Mesendoderm (in vitro differentiated cells): ENCODE measurements around the gene RTN4.
"Not testable (repeated sequence)": the region's sequence is repeated elsewhere in the genome, so short reads cannot be mapped to it uniquely, and the experiment has no call there.

Source experiments
- DNase-seq: peaks from one replicate; pipeline ENCODE4 v3.0.0; 2013
- H2AK5ac ChIP-seq: 2 replicates; pipeline ENCODE4 v1.6.1; 2013; ENCODE audit warnings: low read length, inconsistent platforms
- H2BK120ac ChIP-seq: 2 replicates; pipeline ENCODE4 v1.6.1; 2013; ENCODE audit warnings: low read depth, mild to moderate bottlenecking, low read length, moderate library complexity, mixed read lengths
- H2BK15ac ChIP-seq: replicated peaks from 2 replicates; pipeline ENCODE4 v1.6.1; 2013; ENCODE audit warnings: low read depth, mild to moderate bottlenecking, moderate library complexity
- H2BK5ac ChIP-seq: 2 replicates; pipeline ENCODE4 v1.6.1; 2013; ENCODE audit warnings: low read length, inconsistent platforms
- H3K18ac ChIP-seq: 2 replicates; pipeline ENCODE4 v1.6.1; 2013; ENCODE audit warnings: mild to moderate bottlenecking, low read length, mixed read lengths
- H3K23ac ChIP-seq: one replicate; pipeline ENCODE4 v1.6.1; 2013; ENCODE audit warnings: low read length
- H3K27ac ChIP-seq: 2 replicates; pipeline ENCODE4 v1.5.1; 2013; ENCODE audit warnings: low read depth, mild to moderate bottlenecking, inconsistent platforms, low read length, moderate library complexity
- H3K27me3 ChIP-seq: 2 replicates; pipeline ENCODE4 v1.6.1; 2013; ENCODE audit warnings: low read length, control low read depth, mild to moderate bottlenecking, inconsistent platforms; ENCODE audit not compliant: insufficient read depth, poor library complexity
- H3K36me3 ChIP-seq: 2 replicates; pipeline ENCODE4 v1.6.1; 2013; ENCODE audit warnings: low read length, inconsistent platforms; ENCODE audit not compliant: control insufficient read depth, insufficient read depth
- H3K4ac ChIP-seq: one replicate; pipeline ENCODE4 v1.6.1; 2013; ENCODE audit warnings: low read depth, mild to moderate bottlenecking, low read length, moderate library complexity
- H3K4me1 ChIP-seq: 2 replicates; pipeline ENCODE4 v1.6.1; 2013; ENCODE audit warnings: low read depth, low read length, inconsistent platforms; ENCODE audit not compliant: control insufficient read depth
- H3K4me2 ChIP-seq: 2 replicates; pipeline ENCODE4 v1.6.1; 2013; ENCODE audit warnings: low read length
- H3K4me3 ChIP-seq: 2 replicates; pipeline ENCODE4 v1.5.1; 2013; ENCODE audit warnings: mild to moderate bottlenecking, low read length
- H3K56ac ChIP-seq: one replicate; pipeline ENCODE4 v1.6.1; 2013; ENCODE audit warnings: low read length
- H3K79me1 ChIP-seq: 2 replicates; pipeline ENCODE4 v1.6.1; 2013; ENCODE audit warnings: low read length, inconsistent platforms
- H3K79me2 ChIP-seq: 2 replicates; pipeline ENCODE4 v1.6.1; 2013; ENCODE audit warnings: mild to moderate bottlenecking, low read length; ENCODE audit not compliant: control insufficient read depth, insufficient read depth
- H3K9ac ChIP-seq: 2 replicates; pipeline ENCODE4 v1.6.1; 2013; ENCODE audit warnings: low read length, inconsistent platforms
- H4K5ac ChIP-seq: one replicate; pipeline ENCODE4 v1.6.1; 2013; ENCODE audit warnings: low read length
- H4K8ac ChIP-seq: one replicate; pipeline ENCODE4 v1.6.1; 2013; ENCODE audit warnings: low read depth, mild to moderate bottlenecking, control low read depth, low read length, moderate library complexity
- WGBS: extraction: QIAGEN DNeasy Blood & Tissue Kit; methylation state at CpG from one replicate; pipeline ENCODE4 v1.1.7; 2013; ENCODE audit warnings: low lambda C conversion rate, missing lambda C conversion rate; ENCODE audit not compliant: insufficient coverage; ENCODE audit errors: extremely low coverage; 5-methylcytosine and 5-hydroxymethylcytosine counted together

Gene RTN4

GRCh38 chr2:55078956-55079355 is 28.7 kb upstream of the RTN4 start:
- H2BK120ac ChIP-seq, result no peak overlapping the region
- H4K5ac ChIP-seq, result no peak overlapping the region
- H3K4me1 ChIP-seq, result no peaks in the 10 kb centered on the region
- no peak overlapping the region for H2AK5ac ChIP-seq
- WGBS, result no CpG with 5 or more reads among the region's 2 CpGs
- H3K9ac ChIP-seq, result no peak overlapping the region
- no peak overlapping the region for H3K56ac ChIP-seq
- DNase-seq, result no peak
- H3K27me3 ChIP-seq, result no peaks in the 10 kb centered on the region
- H3K4me3 ChIP-seq, result no peak overlapping the region
- H3K27ac ChIP-seq, result no peak overlapping the region
- no peak overlapping the region for H3K23ac ChIP-seq
- H3K79me2 ChIP-seq, result no peaks in the 10 kb centered on the region
- no peak overlapping the region for H2BK5ac ChIP-seq
- H3K4ac ChIP-seq, result no peak overlapping the region
- H4K8ac ChIP-seq, result no peak overlapping the region
- no peak overlapping the region for H3K4me2 ChIP-seq
- H3K79me1 ChIP-seq, result no peaks in the 10 kb centered on the region
- H2BK15ac ChIP-seq, result no peak overlapping the region
- no peak overlapping the region for H3K18ac ChIP-seq
- no peaks in the 10 kb centered on the region for H3K36me3 ChIP-seq

DNA sequence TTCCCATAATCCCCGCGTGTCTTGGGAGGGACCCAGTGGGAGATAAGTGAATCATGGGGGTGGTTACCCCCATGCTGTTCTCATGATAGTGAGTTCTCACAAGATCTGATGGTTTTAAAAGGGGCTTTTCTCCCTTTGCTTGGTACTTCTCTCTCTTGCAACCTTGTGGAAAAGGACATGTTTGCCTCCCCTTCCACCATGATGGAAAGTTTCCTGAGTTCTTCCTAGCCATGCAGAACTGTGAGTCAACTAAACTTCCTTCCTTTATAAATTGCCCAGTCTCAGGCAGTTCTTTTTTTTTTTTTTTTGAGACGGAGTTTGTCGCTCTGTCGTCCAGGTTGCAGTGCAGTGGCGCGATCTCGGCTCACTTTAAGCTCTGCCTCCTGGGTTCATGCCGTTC is 26.5 kb upstream of the RTN4 start:
- no peaks in the 10 kb centered on the region for H3K36me3 ChIP-seq
- H3K4me1 ChIP-seq, result no peaks in the 10 kb centered on the region
- no peak overlapping the region for H2BK120ac ChIP-seq
- no peak overlapping the region for H3K4me2 ChIP-seq
- H3K79me1 ChIP-seq, result no peaks in the 10 kb centered on the region
- H2AK5ac ChIP-seq, result no peak overlapping the region
- H4K5ac ChIP-seq, result no peak overlapping the region
- no peaks in the 10 kb centered on the region for H3K79me2 ChIP-seq
- no peak overlapping the region for H3K27ac ChIP-seq
- H2BK15ac ChIP-seq, result no peak overlapping the region
- no peak for DNase-seq
- no peak overlapping the region for H3K23ac ChIP-seq
- H3K27me3 ChIP-seq, result no peaks in the 10 kb centered on the region
- H3K18ac ChIP-seq, result no peak overlapping the region
- H3K9ac ChIP-seq, result no peak overlapping the region
- no peak overlapping the region for H3K4me3 ChIP-seq
- no peak overlapping the region for H4K8ac ChIP-seq
- H2BK5ac ChIP-seq, result no peak overlapping the region
- H3K56ac ChIP-seq, result no peak overlapping the region
- WGBS, result no CpG with 5 or more reads among the region's 9 CpGs
- H3K4ac ChIP-seq, result no peak overlapping the region

GRCh38 chr2:55076019-55076418 is 25.8 kb upstream of the RTN4 start:
- not testable (repeated sequence) for H2BK120ac ChIP-seq, H2BK5ac ChIP-seq, H3K36me3 ChIP-seq, H3K9ac ChIP-seq, H3K4me2 ChIP-seq, H3K4me1 ChIP-seq, H2AK5ac ChIP-seq, H3K79me2 ChIP-seq, H4K8ac ChIP-seq, H3K79me1 ChIP-seq, H3K4ac ChIP-seq, H3K27ac ChIP-seq, H3K23ac ChIP-seq, H2BK15ac ChIP-seq, H3K4me3 ChIP-seq, H3K27me3 ChIP-seq, H3K18ac ChIP-seq, H3K56ac ChIP-seq, H4K5ac ChIP-seq, DNase-seq
- no CpG with 5 or more reads among the region's 1 CpG for WGBS

DNA sequence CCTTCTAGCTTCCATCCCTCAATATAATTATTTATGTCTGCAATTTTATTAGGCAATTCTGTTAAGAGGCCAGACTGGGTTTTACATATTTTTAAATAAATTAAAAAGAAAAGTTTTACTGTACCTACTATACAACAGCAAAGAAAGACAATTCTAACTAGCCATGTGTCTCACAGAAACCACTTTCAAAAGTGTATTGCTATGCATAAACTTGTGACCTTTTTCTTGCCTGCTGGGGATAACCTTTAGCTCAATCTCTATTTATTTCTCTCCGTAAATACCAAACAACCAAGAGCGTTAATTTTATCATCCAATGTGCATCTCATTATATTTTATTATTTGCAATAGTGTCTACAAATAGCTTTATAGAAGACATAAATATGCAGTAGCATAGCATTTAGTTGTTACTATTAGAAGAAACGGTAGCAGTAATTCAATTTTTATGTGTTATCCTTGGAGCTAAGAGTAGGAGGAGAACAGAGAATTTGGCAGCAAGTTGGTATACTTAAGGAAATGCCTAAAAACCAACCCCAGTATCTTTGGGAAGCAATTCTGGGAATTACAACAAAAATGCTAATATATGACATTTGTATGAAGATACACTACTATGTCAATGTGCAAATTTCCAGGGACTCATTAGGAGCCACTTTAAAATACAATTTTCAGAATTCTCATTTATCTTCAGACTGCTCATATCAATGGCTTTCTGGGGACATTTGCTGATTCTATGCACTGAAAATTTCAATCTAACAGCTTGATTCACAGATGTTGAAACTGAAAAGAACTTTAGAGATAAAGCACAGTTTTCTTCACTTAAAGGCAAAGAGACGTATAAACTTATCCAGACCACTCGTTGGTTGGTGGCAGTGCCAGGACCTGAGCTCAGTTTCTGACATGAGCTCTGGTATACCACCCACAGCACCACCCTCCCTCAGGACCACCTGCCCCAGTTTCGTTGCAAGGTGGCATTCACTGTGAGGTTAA is 23.0 kb upstream of the RTN4 start:
- no peaks in the 10 kb centered on the region for H3K79me1 ChIP-seq
- H3K4me2 ChIP-seq, result no peak overlapping the region
- no peak overlapping the region for H2BK120ac ChIP-seq
- H3K27ac ChIP-seq, result no peak overlapping the region
- H3K4me1 ChIP-seq, result no peaks in the 10 kb centered on the region
- H3K36me3 ChIP-seq, result no peaks in the 10 kb centered on the region
- no peak overlapping the region for H3K4ac ChIP-seq
- no peaks in the 10 kb centered on the region for H3K79me2 ChIP-seq
- H2BK15ac ChIP-seq, result no peak overlapping the region
- WGBS, result no CpG with 5 or more reads among the region's 6 CpGs
- no peaks in the 10 kb centered on the region for H3K27me3 ChIP-seq
- H3K56ac ChIP-seq, result no peak overlapping the region
- H4K8ac ChIP-seq, result no peak overlapping the region
- H3K4me3 ChIP-seq, result no peak overlapping the region
- DNase-seq, result no peak
- no peak overlapping the region for H3K9ac ChIP-seq
- H2AK5ac ChIP-seq, result no peak overlapping the region
- H3K18ac ChIP-seq, result no peak overlapping the region
- H2BK5ac ChIP-seq, result no peak overlapping the region
- no peak overlapping the region for H3K23ac ChIP-seq
- no peak overlapping the region for H4K5ac ChIP-seq

GRCh38 chr2:55063713-55064323 is 13.6 kb upstream of the RTN4 start:
- H3K36me3 ChIP-seq, result no peaks in the 10 kb centered on the region
- H3K79me2 ChIP-seq, result no peaks in the 10 kb centered on the region
- no peak overlapping the region for H4K5ac ChIP-seq
- H3K4me3 ChIP-seq, result no peak overlapping the region
- DNase-seq, result peak; percentile 38
- H3K79me1 ChIP-seq, result no peaks in the 10 kb centered on the region
- H2AK5ac ChIP-seq, result no peak overlapping the region
- H3K18ac ChIP-seq, result no peak overlapping the region
- no CpG with 5 or more reads among the region's 6 CpGs for WGBS
- no peak overlapping the region for H3K9ac ChIP-seq
- H3K27me3 ChIP-seq, result no peaks in the 10 kb centered on the region
- no peaks in the 10 kb centered on the region for H3K4me1 ChIP-seq
- H2BK5ac ChIP-seq, result no peak overlapping the region
- no peak overlapping the region for H3K56ac ChIP-seq
- H3K4me2 ChIP-seq, result no peak overlapping the region
- no peak overlapping the region for H4K8ac ChIP-seq
- H3K23ac ChIP-seq, result no peak overlapping the region
- no peak overlapping the region for H2BK15ac ChIP-seq
- no peak overlapping the region for H2BK120ac ChIP-seq
- no peak overlapping the region for H3K27ac ChIP-seq
- no peak overlapping the region for H3K4ac ChIP-seq
